ENCODE results near the gene MMP28. TPM values are rescaled to one million over a fixed set of nuclear protein-coding genes. Genes with fewer than 3 reads are reported as not detected.
A peak's percentile ranks its signal among the peaks of the same experiment; 100 is the strongest.

MMP28 gene
- total and polyA plus RNA-seq, 10 of the 15 experiments (the other 5 are each of a cell fraction or from before 2014, with no cell fraction given), result not detected

DNA sequence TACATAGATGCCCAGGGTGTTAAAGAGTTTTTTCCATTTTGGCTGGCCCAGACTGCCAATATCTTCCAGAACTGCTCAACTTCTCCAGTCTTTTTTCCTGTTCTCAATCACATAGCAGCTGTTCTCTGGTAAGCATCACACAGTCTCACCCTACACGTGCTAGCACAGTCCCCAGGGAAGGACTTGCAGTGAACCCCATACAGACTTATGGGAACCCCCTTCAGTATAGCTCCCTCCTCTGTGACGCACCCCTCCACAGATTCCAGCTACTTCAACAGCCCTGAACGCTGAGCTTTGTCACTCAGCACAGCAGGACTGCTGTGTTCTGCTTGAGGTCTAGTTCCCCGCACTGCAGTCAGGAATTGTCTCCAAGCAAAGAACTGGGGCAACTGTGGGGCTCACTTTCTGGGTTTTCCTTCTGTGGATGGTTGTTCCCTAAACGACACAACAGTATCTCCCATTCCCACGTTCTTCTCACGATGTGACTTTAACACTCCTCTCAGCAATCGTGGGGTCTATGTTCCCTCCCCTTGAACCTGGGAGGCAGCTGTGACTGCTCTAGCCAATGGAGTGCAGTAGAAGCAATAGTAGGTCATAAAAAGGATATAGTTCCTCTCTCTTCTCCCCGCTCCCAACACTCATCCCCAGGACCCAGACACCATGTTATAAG is 3.6 kb downstream of the MMP28 start:
- no TSS peak for BruUV-seq (replicated peaks)
- no peak overlapping the region for H3K27ac ChIP-seq (ENCODE audit: control insufficient read depth, insufficient read depth)
- ChIA-PET CTCF (interaction anchor here (1.6 to 2.0 kb wide), 2 partner anchors 17 to 28 kb away, joined by 7 to 9 read pairs; no protein-coding TSS in a partner anchor), RAD21 (ENCODE audit: unreplicated experiment) (interaction anchor here (0.6 kb wide), 1 partner anchor 42 kb away, joined by 4 read pairs; no protein-coding TSS in a partner anchor), SMC1A (ENCODE audit: uncharacterized antibody, unreplicated experiment) (interaction anchor here (0.6 kb wide), 1 partner anchor 1375 kb away, joined by 3 read pairs; no protein-coding TSS in a partner anchor), POLR2A (no interaction called here)
- no peak overlapping the region for H3K4me2 ChIP-seq (ENCODE audit: control insufficient read depth, insufficient read depth)
- H3K79me2 ChIP-seq (ENCODE audit: control insufficient read depth, insufficient read depth, low read length), result no peaks in the 10 kb centered on the region
- no peak overlapping the region for H3K9ac ChIP-seq (ENCODE audit: control insufficient read depth, insufficient read depth, low read length)
- H3K9me3 ChIP-seq (replicated peaks; ENCODE audit: control insufficient read depth, insufficient read depth, low read length), result no peaks in the 10 kb centered on the region
- H2AFZ ChIP-seq (ENCODE audit: control insufficient read depth, low read depth, low read length), result no peak overlapping the region
- H3K36me3 ChIP-seq (ENCODE audit: control insufficient read depth in 2 of 2, insufficient read depth in 2 of 2, low read length in 1 of 2), result no peaks in the 10 kb centered on the region
- DNase-seq (ENCODE audit: low read depth, low spot score) (no peak), ATAC-seq (peak; percentile 28; the same call in 2 of the 3 replicates), FAIRE-seq (no peak)
- WGBS (ENCODE audit: insufficient coverage, insufficient replicate concordance, low lambda C conversion rate, missing lambda C conversion rate), result 19% methylated on average over 9 of the region's 9 CpGs
- H3K4me1 ChIP-seq (ENCODE audit: control insufficient read depth, insufficient read depth, low read length), result peaks cover 4% of the 10 kb centered on the region
- H4K20me1 ChIP-seq (ENCODE audit: control insufficient read depth, insufficient read depth), result no peaks in the 10 kb centered on the region; the same call in 1 of the 2 replicates
- H3K27me3 ChIP-seq (replicated peaks in 1 of 2; ENCODE audit: control insufficient read depth in 2 of 2, insufficient read depth in 2 of 2, low read length in 1 of 2), result peaks cover 12 to 15% of the 10 kb centered on the region in 2 experiments
- TF ChIP-seq BHLHE40 (IDR thresholded peaks at IDR 0.05; ENCODE audit: borderline replicate concordance in 1 of 2, low read depth in 2 of 2, low read length in 1 of 2) (peak in 1 of 2 experiments; percentile 54; a peak in 1 of 4 replicates), CREB1 (IDR thresholded peaks at IDR 0.05; ENCODE audit: low read depth) (no peak), IRF4 (IDR thresholded peaks at IDR 0.05; ENCODE audit: low read depth, low read length) (no peak), ZNF622 (IDR thresholded peaks at IDR 0.05) (no peak)
- intact Hi-C loops (cut with micrococcal nuclease; ENCODE audit: unreplicated experiment) (no loop called here), in situ Hi-C loops (cut with MboI) (no loop called here)
- H3K4me3 ChIP-seq, result no peak overlapping the region

DNA sequence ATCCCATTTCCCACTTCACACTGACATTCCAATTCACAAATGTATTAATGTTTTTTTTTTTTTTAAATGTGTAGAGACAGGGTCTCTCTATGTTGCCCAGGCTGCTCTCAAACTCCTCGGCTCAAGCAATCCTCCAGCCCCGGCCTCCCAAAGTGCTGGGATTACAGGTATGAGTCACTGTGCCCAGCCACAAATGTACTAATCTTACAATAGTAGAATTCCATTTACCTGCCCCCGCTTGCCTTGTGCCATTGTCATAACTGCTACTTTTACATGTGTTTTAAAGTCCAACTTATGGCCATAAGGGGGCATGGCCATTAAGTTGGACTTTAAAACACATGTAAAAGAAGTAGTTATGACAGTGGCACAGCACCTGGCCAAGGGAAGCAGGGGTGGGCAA is 4.6 kb downstream of the MMP28 start:
- no peaks in the 10 kb centered on the region for H3K36me3 ChIP-seq (ENCODE audit: control insufficient read depth in 2 of 2, insufficient read depth in 2 of 2, low read length in 1 of 2)
- SMC1A ChIA-PET (ENCODE audit: uncharacterized antibody, unreplicated experiment), result no interaction called here
- no peak for FAIRE-seq
- TF ChIP-seq, protein P1, sequence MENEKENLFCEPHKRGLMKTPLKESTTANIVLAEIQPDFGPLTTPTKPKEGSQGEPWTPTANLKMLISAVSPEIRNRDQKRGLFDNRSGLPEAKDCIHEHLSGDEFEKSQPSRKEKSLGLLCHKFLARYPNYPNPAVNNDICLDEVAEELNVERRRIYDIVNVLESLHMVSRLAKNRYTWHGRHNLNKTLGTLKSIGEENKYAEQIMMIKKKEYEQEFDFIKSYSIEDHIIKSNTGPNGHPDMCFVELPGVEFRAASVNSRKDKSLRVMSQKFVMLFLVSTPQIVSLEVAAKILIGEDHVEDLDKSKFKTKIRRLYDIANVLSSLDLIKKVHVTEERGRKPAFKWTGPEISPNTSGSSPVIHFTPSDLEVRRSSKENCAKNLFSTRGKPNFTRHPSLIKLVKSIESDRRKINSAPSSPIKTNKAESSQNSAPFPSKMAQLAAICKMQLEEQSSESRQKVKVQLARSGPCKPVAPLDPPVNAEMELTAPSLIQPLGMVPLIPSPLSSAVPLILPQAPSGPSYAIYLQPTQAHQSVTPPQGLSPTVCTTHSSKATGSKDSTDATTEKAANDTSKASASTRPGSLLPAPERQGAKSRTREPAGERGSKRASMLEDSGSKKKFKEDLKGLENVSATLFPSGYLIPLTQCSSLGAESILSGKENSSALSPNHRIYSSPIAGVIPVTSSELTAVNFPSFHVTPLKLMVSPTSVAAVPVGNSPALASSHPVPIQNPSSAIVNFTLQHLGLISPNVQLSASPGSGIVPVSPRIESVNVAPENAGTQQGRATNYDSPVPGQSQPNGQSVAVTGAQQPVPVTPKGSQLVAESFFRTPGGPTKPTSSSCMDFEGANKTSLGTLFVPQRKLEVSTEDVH (IDR thresholded peaks at IDR 0.05; ENCODE audit: low read depth, partially characterized antibody), result no peak
- TF ChIP-seq, protein P2, sequence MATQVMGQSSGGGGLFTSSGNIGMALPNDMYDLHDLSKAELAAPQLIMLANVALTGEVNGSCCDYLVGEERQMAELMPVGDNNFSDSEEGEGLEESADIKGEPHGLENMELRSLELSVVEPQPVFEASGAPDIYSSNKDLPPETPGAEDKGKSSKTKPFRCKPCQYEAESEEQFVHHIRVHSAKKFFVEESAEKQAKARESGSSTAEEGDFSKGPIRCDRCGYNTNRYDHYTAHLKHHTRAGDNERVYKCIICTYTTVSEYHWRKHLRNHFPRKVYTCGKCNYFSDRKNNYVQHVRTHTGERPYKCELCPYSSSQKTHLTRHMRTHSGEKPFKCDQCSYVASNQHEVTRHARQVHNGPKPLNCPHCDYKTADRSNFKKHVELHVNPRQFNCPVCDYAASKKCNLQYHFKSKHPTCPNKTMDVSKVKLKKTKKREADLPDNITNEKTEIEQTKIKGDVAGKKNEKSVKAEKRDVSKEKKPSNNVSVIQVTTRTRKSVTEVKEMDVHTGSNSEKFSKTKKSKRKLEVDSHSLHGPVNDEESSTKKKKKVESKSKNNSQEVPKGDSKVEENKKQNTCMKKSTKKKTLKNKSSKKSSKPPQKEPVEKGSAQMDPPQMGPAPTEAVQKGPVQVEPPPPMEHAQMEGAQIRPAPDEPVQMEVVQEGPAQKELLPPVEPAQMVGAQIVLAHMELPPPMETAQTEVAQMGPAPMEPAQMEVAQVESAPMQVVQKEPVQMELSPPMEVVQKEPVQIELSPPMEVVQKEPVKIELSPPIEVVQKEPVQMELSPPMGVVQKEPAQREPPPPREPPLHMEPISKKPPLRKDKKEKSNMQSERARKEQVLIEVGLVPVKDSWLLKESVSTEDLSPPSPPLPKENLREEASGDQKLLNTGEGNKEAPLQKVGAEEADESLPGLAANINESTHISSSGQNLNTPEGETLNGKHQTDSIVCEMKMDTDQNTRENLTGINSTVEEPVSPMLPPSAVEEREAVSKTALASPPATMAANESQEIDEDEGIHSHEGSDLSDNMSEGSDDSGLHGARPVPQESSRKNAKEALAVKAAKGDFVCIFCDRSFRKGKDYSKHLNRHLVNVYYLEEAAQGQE (IDR thresholded peaks at IDR 0.05; ENCODE audit: low read depth, low read length), result no peak
- no peak for TF ChIP-seq NFXL1 (IDR thresholded peaks at IDR 0.05; ENCODE audit: borderline replicate concordance)
- TF ChIP-seq FOS (IDR thresholded peaks at IDR 0.05; ENCODE audit: borderline replicate concordance, extremely low read depth, insufficient read length), result no peak
- TF ChIP-seq, protein P3, sequence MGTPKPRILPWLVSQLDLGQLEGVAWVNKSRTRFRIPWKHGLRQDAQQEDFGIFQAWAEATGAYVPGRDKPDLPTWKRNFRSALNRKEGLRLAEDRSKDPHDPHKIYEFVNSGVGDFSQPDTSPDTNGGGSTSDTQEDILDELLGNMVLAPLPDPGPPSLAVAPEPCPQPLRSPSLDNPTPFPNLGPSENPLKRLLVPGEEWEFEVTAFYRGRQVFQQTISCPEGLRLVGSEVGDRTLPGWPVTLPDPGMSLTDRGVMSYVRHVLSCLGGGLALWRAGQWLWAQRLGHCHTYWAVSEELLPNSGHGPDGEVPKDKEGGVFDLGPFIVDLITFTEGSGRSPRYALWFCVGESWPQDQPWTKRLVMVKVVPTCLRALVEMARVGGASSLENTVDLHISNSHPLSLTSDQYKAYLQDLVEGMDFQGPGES (IDR thresholded peaks at IDR 0.05), result no peak

More for the DNA sequence above, 4.6 kb downstream of the MMP28 start:
- CTCF ChIA-PET, result no interaction called here
- 66% methylated on average over 3 of the region's 3 CpGs for WGBS (ENCODE audit: insufficient coverage, insufficient replicate concordance, low lambda C conversion rate, missing lambda C conversion rate)
- Histone ChIP-seq H3K4me1 (ENCODE audit: control insufficient read depth, insufficient read depth, low read length) (peaks cover 3% of the 10 kb centered on the region), H3K27ac (ENCODE audit: control insufficient read depth, insufficient read depth) (no peak overlapping the region), H4K20me1 (ENCODE audit: control insufficient read depth, insufficient read depth) (no peaks in the 10 kb centered on the region; the same call in 1 of the 2 replicates), H3K9me3 (replicated peaks; ENCODE audit: control insufficient read depth, insufficient read depth, low read length) (no peaks in the 10 kb centered on the region), H3K79me2 (ENCODE audit: control insufficient read depth, insufficient read depth, low read length) (no peaks in the 10 kb centered on the region), H3K4me3 (no peak overlapping the region), H3K4me2 (ENCODE audit: control insufficient read depth, insufficient read depth) (no peak overlapping the region), H3K9ac (ENCODE audit: control insufficient read depth, insufficient read depth, low read length) (no peak overlapping the region), H3K27me3 (replicated peaks in 1 of 2; ENCODE audit: control insufficient read depth in 2 of 2, insufficient read depth in 2 of 2, low read length in 1 of 2) (peaks cover 12% of the 10 kb centered on the region in 2 experiments), H2AFZ (ENCODE audit: control insufficient read depth, low read depth, low read length) (no peak overlapping the region)
- BruUV-seq (replicated peaks), result no TSS peak
- in situ Hi-C loops (cut with MboI), result no loop called here
- intact Hi-C loops (cut with micrococcal nuclease; ENCODE audit: unreplicated experiment), result no loop called here
- ATAC-seq, result no peak
- POLR2A ChIA-PET, result no interaction called here
- no peak for DNase-seq (ENCODE audit: low read depth, low spot score)
- RAD21 ChIA-PET (ENCODE audit: unreplicated experiment), result no interaction called here
